ENCODE data around the gene CD200R1.

GRCh38 chr3:112987710-112988334, 12.9 kb upstream of the CD200R1 start:
- no peak for TF ChIP-seq SMC3 (IDR thresholded peaks at IDR 0.05; ENCODE audit: low read depth, low read length)
- TF ChIP-seq, protein P1, sequence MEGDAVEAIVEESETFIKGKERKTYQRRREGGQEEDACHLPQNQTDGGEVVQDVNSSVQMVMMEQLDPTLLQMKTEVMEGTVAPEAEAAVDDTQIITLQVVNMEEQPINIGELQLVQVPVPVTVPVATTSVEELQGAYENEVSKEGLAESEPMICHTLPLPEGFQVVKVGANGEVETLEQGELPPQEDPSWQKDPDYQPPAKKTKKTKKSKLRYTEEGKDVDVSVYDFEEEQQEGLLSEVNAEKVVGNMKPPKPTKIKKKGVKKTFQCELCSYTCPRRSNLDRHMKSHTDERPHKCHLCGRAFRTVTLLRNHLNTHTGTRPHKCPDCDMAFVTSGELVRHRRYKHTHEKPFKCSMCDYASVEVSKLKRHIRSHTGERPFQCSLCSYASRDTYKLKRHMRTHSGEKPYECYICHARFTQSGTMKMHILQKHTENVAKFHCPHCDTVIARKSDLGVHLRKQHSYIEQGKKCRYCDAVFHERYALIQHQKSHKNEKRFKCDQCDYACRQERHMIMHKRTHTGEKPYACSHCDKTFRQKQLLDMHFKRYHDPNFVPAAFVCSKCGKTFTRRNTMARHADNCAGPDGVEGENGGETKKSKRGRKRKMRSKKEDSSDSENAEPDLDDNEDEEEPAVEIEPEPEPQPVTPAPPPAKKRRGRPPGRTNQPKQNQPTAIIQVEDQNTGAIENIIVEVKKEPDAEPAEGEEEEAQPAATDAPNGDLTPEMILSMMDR (conservative IDR thresholded peaks at IDR 0.05; ENCODE audit: low read depth, low read length) = no peak
- no peak for TF ChIP-seq MAZ (IDR thresholded peaks at IDR 0.05; ENCODE audit: borderline replicate concordance, low read depth, low read length)
- TF ChIP-seq RAD21 (IDR thresholded peaks at IDR 0.05; ENCODE audit: low read length) = no peak
- TF ChIP-seq CEBPB (IDR thresholded peaks at IDR 0.05; ENCODE audit: low read depth, low read length) = no peak
- TF ChIP-seq POLR2A (IDR thresholded peaks at IDR 0.05; ENCODE audit: low read depth, low read length) = no peak
- no peak for TF ChIP-seq MXI1 (IDR thresholded peaks at IDR 0.05; ENCODE audit: borderline replicate concordance, low read depth, low read length)
- TF ChIP-seq CHD1 (IDR thresholded peaks at IDR 0.05; ENCODE audit: low read depth, low read length) = no peak
- TF ChIP-seq, protein P2, sequence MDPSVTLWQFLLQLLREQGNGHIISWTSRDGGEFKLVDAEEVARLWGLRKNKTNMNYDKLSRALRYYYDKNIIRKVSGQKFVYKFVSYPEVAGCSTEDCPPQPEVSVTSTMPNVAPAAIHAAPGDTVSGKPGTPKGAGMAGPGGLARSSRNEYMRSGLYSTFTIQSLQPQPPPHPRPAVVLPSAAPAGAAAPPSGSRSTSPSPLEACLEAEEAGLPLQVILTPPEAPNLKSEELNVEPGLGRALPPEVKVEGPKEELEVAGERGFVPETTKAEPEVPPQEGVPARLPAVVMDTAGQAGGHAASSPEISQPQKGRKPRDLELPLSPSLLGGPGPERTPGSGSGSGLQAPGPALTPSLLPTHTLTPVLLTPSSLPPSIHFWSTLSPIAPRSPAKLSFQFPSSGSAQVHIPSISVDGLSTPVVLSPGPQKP (IDR thresholded peaks at IDR 0.05; ENCODE audit: borderline replicate concordance, low read depth, low read length) = no peak
- no peak for TF ChIP-seq NFE2L2 (IDR thresholded peaks at IDR 0.05; ENCODE audit: low read depth, low read length)
- TF ChIP-seq MAFK (IDR thresholded peaks at IDR 0.05; ENCODE audit: low read depth, low read length) = no peak
- TF ChIP-seq, protein P3, sequence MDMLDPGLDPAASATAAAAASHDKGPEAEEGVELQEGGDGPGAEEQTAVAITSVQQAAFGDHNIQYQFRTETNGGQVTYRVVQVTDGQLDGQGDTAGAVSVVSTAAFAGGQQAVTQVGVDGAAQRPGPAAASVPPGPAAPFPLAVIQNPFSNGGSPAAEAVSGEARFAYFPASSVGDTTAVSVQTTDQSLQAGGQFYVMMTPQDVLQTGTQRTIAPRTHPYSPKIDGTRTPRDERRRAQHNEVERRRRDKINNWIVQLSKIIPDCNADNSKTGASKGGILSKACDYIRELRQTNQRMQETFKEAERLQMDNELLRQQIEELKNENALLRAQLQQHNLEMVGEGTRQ (IDR thresholded peaks at IDR 0.05; ENCODE audit: low read depth, low read length) = no peak
- TF ChIP-seq RFX5 (IDR thresholded peaks at IDR 0.05; ENCODE audit: low read depth, low read length) = no peak
- TF ChIP-seq RCOR1 (IDR thresholded peaks at IDR 0.05; ENCODE audit: insufficient replicate concordance, low read length) = no peak
